Neuronal stem cell (in vitro differentiated cells): Measurements from ENCODE around the gene GLIS1.
A peak's percentile ranks its signal among the peaks of the same experiment; 100 is the strongest.

Source experiments
- DNase-seq: peaks from one replicate; pipeline ENCODE4 v3.0.0-alpha.2; 2013; ENCODE audit warnings: low spot score
- H2AFZ ChIP-seq: one replicate; pipeline ENCODE4 v1.6.1; 2013; ENCODE audit warnings: mild to moderate bottlenecking, low read length, inconsistent platforms
- H2AK5ac ChIP-seq: 2 replicates; pipeline ENCODE4 v1.6.1; 2013; ENCODE audit warnings: low read depth, mild to moderate bottlenecking, inconsistent platforms, low read length, moderate library complexity, mixed read lengths
- H2BK120ac ChIP-seq: 2 replicates; pipeline ENCODE4 v1.6.1; 2013; ENCODE audit warnings: low read depth, mild to moderate bottlenecking, inconsistent platforms, low read length, moderate library complexity, mixed read lengths
- H2BK12ac ChIP-seq: one replicate; pipeline ENCODE4 v1.6.1; 2013; ENCODE audit warnings: low read length, inconsistent platforms
- H2BK15ac ChIP-seq: 2 replicates; pipeline ENCODE4 v1.6.1; 2013; ENCODE audit warnings: mild to moderate bottlenecking, low read length, inconsistent platforms, mixed read lengths
- H2BK5ac ChIP-seq: one replicate; pipeline ENCODE4 v1.6.1; 2013; ENCODE audit warnings: inconsistent platforms, mild to moderate bottlenecking, low read length, moderate library complexity
- H3K14ac ChIP-seq: one replicate; pipeline ENCODE4 v1.6.1; 2013; ENCODE audit warnings: low read length, inconsistent platforms
- H3K18ac ChIP-seq: 2 replicates; pipeline ENCODE4 v1.6.1; 2013; ENCODE audit warnings: low read length, inconsistent platforms
- H3K23ac ChIP-seq: 2 replicates; pipeline ENCODE4 v1.6.1; 2013; ENCODE audit warnings: low read depth, mild to moderate bottlenecking, mixed read lengths, low read length, inconsistent platforms; ENCODE audit not compliant: poor library complexity
- H3K27ac ChIP-seq: replicated peaks from 3 replicates; pipeline ENCODE4 v1.5.1; 2013; ENCODE audit warnings: low read length, inconsistent platforms
- H3K27me3 ChIP-seq, 3 experiments: 2 replicates each; pipeline ENCODE4 v1.6.1; 2013; ENCODE audit warnings: low read length in 3 of 3, mild to moderate bottlenecking in 2 of 3, inconsistent platforms in 1 of 3, low read depth in 1 of 3, mixed read lengths in 1 of 3, moderate library complexity in 1 of 3; ENCODE audit not compliant: control insufficient read depth in 3 of 3, insufficient read depth in 3 of 3
- H3K36me3 ChIP-seq, 2 donors: replicated peaks in 1 of 2; 2 replicates each; pipeline ENCODE4 v1.6.1; 2013; ENCODE audit warnings: low read length in 2 of 2; ENCODE audit not compliant: control insufficient read depth in 2 of 2, insufficient read depth in 2 of 2
- H3K4ac ChIP-seq: 2 replicates; pipeline ENCODE4 v1.6.1; 2013; ENCODE audit warnings: inconsistent platforms, mild to moderate bottlenecking, low read length, moderate library complexity
- H3K4me1 ChIP-seq, 2 donors: 1 replicate in 1 of 2; 2 replicates in 1 of 2; pipeline ENCODE4 v1.6.1; 2013; ENCODE audit warnings: low read length in 2 of 2, low read depth in 1 of 2; ENCODE audit not compliant: control insufficient read depth in 2 of 2, insufficient read depth in 1 of 2
- H3K4me2 ChIP-seq: one replicate; pipeline ENCODE4 v1.6.1; 2013; ENCODE audit warnings: mild to moderate bottlenecking, low read length, inconsistent platforms; ENCODE audit not compliant: insufficient read depth, poor library complexity, severe bottlenecking
- H3K4me3 ChIP-seq, 2 donors: 2 replicates each; pipeline ENCODE4 v1.5.1; 2013; ENCODE audit warnings: low read length in 2 of 2, mild to moderate bottlenecking in 2 of 2, inconsistent platforms in 1 of 2, moderate library complexity in 1 of 2
- H3K79me1 ChIP-seq: one replicate; pipeline ENCODE4 v1.6.1; 2013; ENCODE audit warnings: low read depth, mild to moderate bottlenecking, inconsistent platforms, low read length, moderate library complexity
- H3K9ac ChIP-seq: one replicate; pipeline ENCODE4 v1.6.1; 2013; ENCODE audit warnings: mild to moderate bottlenecking, low read depth, low read length, inconsistent platforms; ENCODE audit not compliant: poor library complexity
- H3K9me3 ChIP-seq, 2 donors: replicated peaks in 1 of 2; 2 replicates each; pipeline versions ENCODE3 to v1.6.1; 2013; ENCODE audit warnings: low read length in 2 of 2, mild to moderate bottlenecking in 2 of 2, inconsistent platforms in 1 of 2, low read depth in 1 of 2, mixed read lengths in 1 of 2, moderate library complexity in 1 of 2; ENCODE audit not compliant: control insufficient read depth in 2 of 2, insufficient read depth in 1 of 2
- H4K8ac ChIP-seq: one replicate; pipeline ENCODE4 v1.6.1; 2013; ENCODE audit warnings: low read depth, mild to moderate bottlenecking, inconsistent platforms, low read length, moderate library complexity
- H4K91ac ChIP-seq: one replicate; pipeline ENCODE4 v1.6.1; 2013; ENCODE audit warnings: low read length, low read depth, mild to moderate bottlenecking, inconsistent platforms; ENCODE audit not compliant: poor library complexity
- WGBS, 2 donors: extraction: QIAGEN DNeasy Blood & Tissue Kit; methylation state at CpG; one replicate each; pipeline ENCODE4 v1.1.7; 2013; ENCODE audit warnings: missing lambda C conversion rate in 2 of 2, mixed read lengths in 1 of 2; ENCODE audit not compliant: insufficient read length in 2 of 2, insufficient replicate concordance in 1 of 2; ENCODE audit errors: extremely low coverage in 2 of 2; 5-methylcytosine and 5-hydroxymethylcytosine counted together

GLIS1 gene

GRCh38 chr1:53693339-53693738 is 45.6 kb downstream of the GLIS1 start:
- Histone ChIP-seq H4K8ac (no peak overlapping the region), H3K14ac (no peak overlapping the region), H3K4me1 (no peaks in the 10 kb centered on the region), H3K9ac (no peak overlapping the region), H3K23ac (peak overlapping the region; percentile 34), H3K4me2 (no peak overlapping the region), H3K4ac (no peak overlapping the region), H2BK5ac (no peak overlapping the region), H2AFZ (no peak overlapping the region), H3K79me1 (no peaks in the 10 kb centered on the region), H3K18ac (peak overlapping the region; percentile 24), H2BK15ac (peak overlapping the region; percentile 2), H2BK12ac (no peak overlapping the region), H2BK120ac (no peak overlapping the region), H3K27me3 (peaks cover 0 to 42% (median 0%) of the 10 kb centered on the region in 3 experiments), H3K36me3 (no peaks in the 10 kb centered on the region), H3K4me3 (no peak overlapping the region), H3K27ac (no peak overlapping the region), H2AK5ac (peak overlapping the region; percentile 14), H4K91ac (no peak overlapping the region), H3K9me3 (no peaks in the 10 kb centered on the region)
- DNase-seq: no peak
- no CpG with 5 or more reads among the region's 8 CpGs for whole genome bisulfite sequencing, 2 donors

- Histone ChIP-seq H3K23ac (no peak overlapping the region), H2BK120ac (no peak overlapping the region), H4K8ac (no peak overlapping the region), H3K36me3 (no peaks in the 10 kb centered on the region), H3K79me1 (no peaks in the 10 kb centered on the region), H3K4ac (no peak overlapping the region), H3K4me2 (no peak overlapping the region), H2AK5ac (no peak overlapping the region), H2BK5ac (no peak overlapping the region), H3K27ac (no peak overlapping the region), H3K18ac (peak overlapping the region; percentile 20), H3K9me3 (no peaks in the 10 kb centered on the region), H3K9ac (no peak overlapping the region), H2AFZ (no peak overlapping the region), H3K4me3 (no peak overlapping the region), H4K91ac (no peak overlapping the region), H2BK12ac (no peak overlapping the region), H2BK15ac (no peak overlapping the region), H3K27me3 (peaks cover 0 to 42% (median 0%) of the 10 kb centered on the region in 3 experiments), H3K4me1 (peaks cover 0 to 3% of the 10 kb centered on the region in 2 donors), H3K14ac (no peak overlapping the region)
- no peak for DNase-seq
- no CpG with 5 or more reads among the region's 7 CpGs for WGBS, 2 donors
Measured at GRCh38 chr1:53691326-53691725, 47.6 kb downstream of the GLIS1 start.

GRCh38 chr1:53690411-53690810 is 48.6 kb downstream of the GLIS1 start:
- H3K79me1 ChIP-seq: no peaks in the 10 kb centered on the region
- WGBS, 2 donors: no CpG with 5 or more reads among the region's 11 CpGs
- H2BK5ac ChIP-seq: no peak overlapping the region
- no peak for DNase-seq
- peak overlapping the region; percentile 32 for H2AK5ac ChIP-seq
- H4K91ac ChIP-seq: no peak overlapping the region
- no peak overlapping the region for H3K4me2 ChIP-seq
- no peak overlapping the region for H2BK15ac ChIP-seq
- no peaks in the 10 kb centered on the region for H3K36me3 ChIP-seq
- no peak overlapping the region for H3K18ac ChIP-seq
- H3K9ac ChIP-seq: no peak overlapping the region
- H3K4ac ChIP-seq: no peak overlapping the region
- H3K23ac ChIP-seq: no peak overlapping the region
- H2BK12ac ChIP-seq: no peak overlapping the region
- H3K4me3 ChIP-seq: no peak overlapping the region
- no peak overlapping the region for H3K14ac ChIP-seq
- no peak overlapping the region for H2AFZ ChIP-seq
- H3K9me3 ChIP-seq: no peaks in the 10 kb centered on the region
- no peak overlapping the region for H3K27ac ChIP-seq
- peaks cover 0 to 12% of the 10 kb centered on the region in 2 donors for H3K4me1 ChIP-seq
- peaks cover 0 to 44% (median 0%) of the 10 kb centered on the region in 3 experiments for H3K27me3 ChIP-seq
- no peak overlapping the region for H2BK120ac ChIP-seq
- H4K8ac ChIP-seq: no peak overlapping the region

- Histone ChIP-seq H3K9me3 (no peaks in the 10 kb centered on the region), H4K8ac (no peak overlapping the region), H2BK15ac (peak overlapping the region; percentile 62), H4K91ac (peak overlapping the region; percentile 11), H3K79me1 (no peaks in the 10 kb centered on the region), H3K4ac (no peak overlapping the region), H3K14ac (no peak overlapping the region), H3K4me3 (no peak overlapping the region), H2AFZ (no peak overlapping the region), H3K18ac (peak overlapping the region; percentile 46), H3K4me1 (peaks cover 0 to 14% of the 10 kb centered on the region in 2 donors), H3K36me3 (no peaks in the 10 kb centered on the region), H3K9ac (peak overlapping the region; percentile 31), H2BK5ac (peak overlapping the region; percentile 43), H2BK120ac (no peak overlapping the region), H3K23ac (peak overlapping the region; percentile 50), H3K4me2 (no peak overlapping the region), H3K27ac (no peak overlapping the region), H2AK5ac (peak overlapping the region; percentile 48), H2BK12ac (no peak overlapping the region), H3K27me3 (peaks cover 0 to 44% (median 0%) of the 10 kb centered on the region in 3 experiments)
- no peak for DNase-seq
- no CpG with 5 or more reads among the region's 12 CpGs for WGBS, 2 donors
Measured at GRCh38 chr1:53689736-53690326, 49.1 kb downstream of the GLIS1 start.
